ENCODE results near the gene TSPAN10. TPM values are rescaled to one million over a fixed set of nuclear protein-coding genes. Genes with fewer than 3 reads are reported as not detected.

Gene TSPAN10
- total RNA-seq, 1 donor from 2014 or later, result 4.0 TPM

DNA sequence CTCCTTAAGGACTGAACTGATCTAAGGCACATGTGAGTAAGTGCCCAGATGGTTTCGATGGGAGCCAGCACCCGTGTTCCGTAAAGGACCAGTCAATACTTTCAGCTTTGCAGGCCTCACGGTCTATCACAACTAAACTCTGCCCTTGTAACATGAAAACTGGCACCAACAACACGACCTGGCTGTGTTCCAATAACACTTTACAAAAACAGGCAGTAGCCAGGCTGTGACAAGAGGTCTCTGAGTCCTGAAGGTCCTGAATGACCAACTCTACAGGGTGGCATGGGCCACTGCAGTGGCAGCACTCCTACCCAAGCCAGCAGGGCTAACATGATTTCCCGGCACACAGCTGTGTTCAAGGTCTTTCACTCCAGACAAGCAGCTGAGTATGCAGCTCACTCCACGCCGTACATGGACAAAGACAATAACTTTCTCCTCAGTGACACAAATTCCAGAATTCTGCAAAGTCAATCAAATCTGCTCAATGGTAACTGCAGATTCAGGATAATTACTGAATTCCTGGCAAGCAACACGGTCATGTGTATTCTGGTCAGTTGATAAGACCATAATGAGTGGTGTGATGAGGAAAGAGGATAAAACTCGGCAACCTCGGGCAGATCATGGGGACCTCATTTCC lies 15.4 kb upstream of the TSPAN10 start:
- TF ChIP-seq, protein P1, sequence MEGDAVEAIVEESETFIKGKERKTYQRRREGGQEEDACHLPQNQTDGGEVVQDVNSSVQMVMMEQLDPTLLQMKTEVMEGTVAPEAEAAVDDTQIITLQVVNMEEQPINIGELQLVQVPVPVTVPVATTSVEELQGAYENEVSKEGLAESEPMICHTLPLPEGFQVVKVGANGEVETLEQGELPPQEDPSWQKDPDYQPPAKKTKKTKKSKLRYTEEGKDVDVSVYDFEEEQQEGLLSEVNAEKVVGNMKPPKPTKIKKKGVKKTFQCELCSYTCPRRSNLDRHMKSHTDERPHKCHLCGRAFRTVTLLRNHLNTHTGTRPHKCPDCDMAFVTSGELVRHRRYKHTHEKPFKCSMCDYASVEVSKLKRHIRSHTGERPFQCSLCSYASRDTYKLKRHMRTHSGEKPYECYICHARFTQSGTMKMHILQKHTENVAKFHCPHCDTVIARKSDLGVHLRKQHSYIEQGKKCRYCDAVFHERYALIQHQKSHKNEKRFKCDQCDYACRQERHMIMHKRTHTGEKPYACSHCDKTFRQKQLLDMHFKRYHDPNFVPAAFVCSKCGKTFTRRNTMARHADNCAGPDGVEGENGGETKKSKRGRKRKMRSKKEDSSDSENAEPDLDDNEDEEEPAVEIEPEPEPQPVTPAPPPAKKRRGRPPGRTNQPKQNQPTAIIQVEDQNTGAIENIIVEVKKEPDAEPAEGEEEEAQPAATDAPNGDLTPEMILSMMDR (IDR thresholded peaks at IDR 0.05; ENCODE audit: unreplicated experiment), result no peak

GRCh38 chr17:81630274-81630673 lies 6.7 kb upstream of the TSPAN10 start:
- no peak overlapping the region for H3K27ac Mint-ChIP-seq
- H3K27me3 Mint-ChIP-seq, result no peaks in the 10 kb centered on the region
- H3K36me3 Mint-ChIP-seq (ENCODE audit: insufficient read depth), result peaks cover 16% of the 10 kb centered on the region
- no peaks in the 10 kb centered on the region for H3K4me1 Mint-ChIP-seq (ENCODE audit: low read depth)
- DNase-seq (ENCODE audit: low spot score, unreplicated experiment), result no peak
- no peak overlapping the region for H3K4me3 Mint-ChIP-seq (ENCODE audit: low read depth)
- TF ChIP-seq, protein P1 (IDR thresholded peaks at IDR 0.05; ENCODE audit: unreplicated experiment), result no peak
- H3K9me3 Mint-ChIP-seq (ENCODE audit: low read depth), result no peaks in the 10 kb centered on the region

More for the DNA sequence above, 15.4 kb upstream of the TSPAN10 start:
- peaks cover 54% of the 10 kb centered on the region for H3K36me3 Mint-ChIP-seq (ENCODE audit: insufficient read depth)
- H3K4me1 Mint-ChIP-seq (ENCODE audit: low read depth), result no peaks in the 10 kb centered on the region
- no peaks in the 10 kb centered on the region for H3K27me3 Mint-ChIP-seq
- no peaks in the 10 kb centered on the region for H3K9me3 Mint-ChIP-seq (ENCODE audit: low read depth)
- H3K27ac Mint-ChIP-seq, result no peak overlapping the region
- no peak overlapping the region for H3K4me3 Mint-ChIP-seq (ENCODE audit: low read depth)
- DNase-seq (ENCODE audit: low spot score, unreplicated experiment), result no peak

GRCh38 chr17:81631482-81631881 lies 5.5 kb upstream of the TSPAN10 start:
- TF ChIP-seq, protein P1 (IDR thresholded peaks at IDR 0.05; ENCODE audit: unreplicated experiment), result no peak
- peaks cover 10% of the 10 kb centered on the region for H3K4me1 Mint-ChIP-seq (ENCODE audit: low read depth)
- H3K9me3 Mint-ChIP-seq (ENCODE audit: low read depth), result no peaks in the 10 kb centered on the region
- peaks cover 7% of the 10 kb centered on the region for H3K36me3 Mint-ChIP-seq (ENCODE audit: insufficient read depth)
- no peak overlapping the region for H3K27ac Mint-ChIP-seq
- no peaks in the 10 kb centered on the region for H3K27me3 Mint-ChIP-seq
- DNase-seq (ENCODE audit: low spot score, unreplicated experiment), result no peak
- no peak overlapping the region for H3K4me3 Mint-ChIP-seq (ENCODE audit: low read depth)

DNA sequence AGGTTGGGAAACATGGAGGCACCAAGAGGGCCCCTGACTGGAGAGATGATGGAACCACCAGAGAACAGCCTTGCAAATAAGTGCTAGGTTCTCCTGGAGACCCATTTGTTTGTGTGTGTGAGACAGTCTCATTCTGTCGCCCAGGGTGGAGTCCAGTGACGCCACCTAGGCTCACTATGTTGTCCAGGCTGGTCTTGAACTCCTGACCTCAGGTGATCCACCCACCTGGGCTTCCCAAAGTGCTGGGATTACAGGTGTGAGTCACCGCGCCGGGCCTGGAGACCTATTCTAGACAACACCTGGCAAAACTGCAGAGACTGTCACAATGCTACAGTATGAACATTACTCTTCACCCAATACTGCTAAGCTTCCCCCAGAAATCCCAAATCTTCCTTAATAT lies 1.6 kb upstream of the TSPAN10 start:
- H3K27ac Mint-ChIP-seq, result peak overlapping the region; percentile 96
- H3K36me3 Mint-ChIP-seq (ENCODE audit: insufficient read depth), result no peaks in the 10 kb centered on the region
- H3K4me1 Mint-ChIP-seq (ENCODE audit: low read depth), result peaks cover 11% of the 10 kb centered on the region
- DNase-seq (ENCODE audit: low spot score, unreplicated experiment), result no peak
- H3K9me3 Mint-ChIP-seq (ENCODE audit: low read depth), result no peaks in the 10 kb centered on the region
- TF ChIP-seq, protein P1 (IDR thresholded peaks at IDR 0.05; ENCODE audit: unreplicated experiment), result no peak
- H3K4me3 Mint-ChIP-seq (ENCODE audit: low read depth), result peak overlapping the region; percentile 89
- H3K27me3 Mint-ChIP-seq, result no peaks in the 10 kb centered on the region

DNA sequence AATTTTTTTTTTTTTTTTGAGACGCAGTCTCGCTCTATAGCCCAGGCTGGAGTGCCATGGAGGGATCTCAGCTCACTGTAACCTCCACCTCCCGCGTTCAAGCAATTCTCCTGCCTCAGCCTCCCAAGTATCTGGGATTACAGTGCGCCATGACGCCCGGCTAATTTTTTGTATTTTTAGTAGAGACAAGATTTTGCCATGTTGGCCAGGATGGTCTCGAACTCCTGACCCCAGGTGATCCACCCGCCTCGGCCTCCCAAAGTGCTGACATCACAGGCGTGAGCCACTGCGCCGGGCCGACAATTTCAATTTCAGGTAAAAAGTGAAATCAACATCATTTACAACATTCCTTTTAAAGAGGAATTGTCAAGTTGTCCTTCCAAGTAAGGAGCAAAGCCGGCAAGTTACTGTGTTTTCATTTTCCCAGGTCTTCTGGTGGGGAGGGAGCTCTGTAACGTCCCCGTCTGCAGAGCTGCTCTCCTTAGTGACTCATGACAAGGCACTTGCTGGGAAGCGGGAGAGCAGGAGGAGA lies 957 bp upstream of the TSPAN10 start:
- Mint-ChIP-seq H3K9me3 (ENCODE audit: low read depth) (no peaks in the 10 kb centered on the region), H3K27me3 (no peaks in the 10 kb centered on the region), H3K4me3 (ENCODE audit: low read depth) (peak overlapping the region; percentile 89), H3K36me3 (ENCODE audit: insufficient read depth) (no peaks in the 10 kb centered on the region), H3K27ac (peak overlapping the region; percentile 96), H3K4me1 (ENCODE audit: low read depth) (peaks cover 11% of the 10 kb centered on the region)
- no peak for DNase-seq (ENCODE audit: low spot score, unreplicated experiment)
- TF ChIP-seq, protein P1 (IDR thresholded peaks at IDR 0.05; ENCODE audit: unreplicated experiment), result no peak
